HEK293 (cell line): ENCODE measurements around the gene PDSS2.

Experiments used
- PRDM1 ChIP-seq: fragments of 450-650 bp; formaldehyde crosslinking; IDR thresholded peaks from 2 replicates; pipeline ENCODE4; 2016; ENCODE audit warnings: missing biosample characterization, missing genetic modification characterization
- YY1 ChIP-seq: fragments of 450-650 bp; formaldehyde crosslinking; IDR thresholded peaks from 2 replicates; pipeline ENCODE4 v1.5.1; 2018; ENCODE audit warnings: missing biosample characterization, missing genetic modification characterization
- ZNF138 ChIP-seq: fragments of 450-650 bp; formaldehyde crosslinking; IDR thresholded peaks from 2 replicates; pipeline ENCODE4 v1.5.1; 2016; ENCODE audit warnings: missing biosample characterization, missing genetic modification characterization, borderline replicate concordance
- TF ChIP-seq, protein P1 (sequence below): fragments of 450-650 bp; formaldehyde crosslinking; IDR thresholded peaks from 2 replicates; pipeline ENCODE4 v1.5.1; 2016; ENCODE audit warnings: missing biosample characterization, missing genetic modification characterization

DNA sequence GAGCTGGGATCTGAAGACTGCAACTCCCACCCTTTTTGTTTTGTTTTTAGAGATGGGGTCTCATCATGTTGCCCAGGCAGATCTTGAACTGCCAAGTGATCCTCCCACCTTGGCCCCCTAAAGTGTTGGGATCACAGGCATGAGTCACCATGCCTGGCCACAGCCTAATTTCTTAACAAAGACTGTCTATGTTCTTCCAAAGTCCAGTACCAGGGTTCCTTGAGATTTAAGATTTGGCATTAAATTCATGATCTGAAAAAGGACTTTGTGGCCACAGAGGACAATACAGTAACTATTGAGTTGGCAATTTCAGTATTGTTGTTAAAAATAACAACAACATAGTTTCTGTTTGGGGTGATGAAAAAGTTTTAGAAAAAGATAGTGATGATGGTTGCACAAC, 315.4 kb downstream of the PDSS2 start:
- TF ChIP-seq YY1 (no peak), ZNF138 (tag by site-specific recombination) (no peak), PRDM1 (tag by site-specific recombination) (no peak)
- TF ChIP-seq, protein P1, sequence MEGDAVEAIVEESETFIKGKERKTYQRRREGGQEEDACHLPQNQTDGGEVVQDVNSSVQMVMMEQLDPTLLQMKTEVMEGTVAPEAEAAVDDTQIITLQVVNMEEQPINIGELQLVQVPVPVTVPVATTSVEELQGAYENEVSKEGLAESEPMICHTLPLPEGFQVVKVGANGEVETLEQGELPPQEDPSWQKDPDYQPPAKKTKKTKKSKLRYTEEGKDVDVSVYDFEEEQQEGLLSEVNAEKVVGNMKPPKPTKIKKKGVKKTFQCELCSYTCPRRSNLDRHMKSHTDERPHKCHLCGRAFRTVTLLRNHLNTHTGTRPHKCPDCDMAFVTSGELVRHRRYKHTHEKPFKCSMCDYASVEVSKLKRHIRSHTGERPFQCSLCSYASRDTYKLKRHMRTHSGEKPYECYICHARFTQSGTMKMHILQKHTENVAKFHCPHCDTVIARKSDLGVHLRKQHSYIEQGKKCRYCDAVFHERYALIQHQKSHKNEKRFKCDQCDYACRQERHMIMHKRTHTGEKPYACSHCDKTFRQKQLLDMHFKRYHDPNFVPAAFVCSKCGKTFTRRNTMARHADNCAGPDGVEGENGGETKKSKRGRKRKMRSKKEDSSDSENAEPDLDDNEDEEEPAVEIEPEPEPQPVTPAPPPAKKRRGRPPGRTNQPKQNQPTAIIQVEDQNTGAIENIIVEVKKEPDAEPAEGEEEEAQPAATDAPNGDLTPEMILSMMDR, result no peak
